GM12864 (cell line): Measurements from ENCODE around the gene PARVG.

Experiments
- DNase-seq: peaks from one replicate; pipeline ENCODE4 v3.0.0-alpha.2; 2011; ENCODE audit warnings: low read depth
- H3K4me3 ChIP-seq: 2 replicates; pipeline ENCODE4 v1.5.1; 2011; ENCODE audit warnings: mild to moderate bottlenecking, low read depth, low read length, control low read depth
- CTCF ChIP-seq: IDR thresholded peaks from 2 replicates; pipeline ENCODE4 v1.5.1; 2011; ENCODE audit warnings: low read depth, mild to moderate bottlenecking, moderate library complexity, low read length, control low read depth, inconsistent platforms; ENCODE audit errors: missing control alignments

PARVG gene

GRCh38 chr22:44136786-44137185 is 43.9 kb upstream of the PARVG start:
- no peak for DNase-seq
- no peak for TF ChIP-seq CTCF
- H3K4me3 ChIP-seq: no peak overlapping the region

GRCh38 chr22:44137415-44137814 is 43.3 kb upstream of the PARVG start:
- H3K4me3 ChIP-seq: no peak overlapping the region
- TF ChIP-seq CTCF: no peak

GRCh38 chr22:44139773-44140172 is 41.0 kb upstream of the PARVG start:
- no peak for DNase-seq
- no peak overlapping the region for H3K4me3 ChIP-seq
- TF ChIP-seq CTCF: no peak

More at GRCh38 chr22:44137415-44137814, 43.3 kb upstream of the PARVG start:
- no peak for DNase-seq

GRCh38 chr22:44142421-44143104 is 38.2 kb upstream of the PARVG start:
- H3K4me3 ChIP-seq: no peak overlapping the region
- no peak for DNase-seq
- no peak for TF ChIP-seq CTCF

- no peak for TF ChIP-seq CTCF
- DNase-seq: no peak
- no peak overlapping the region for H3K4me3 ChIP-seq
Observed at GRCh38 chr22:44143105-44143474, 37.6 kb upstream of the PARVG start.

- no peak overlapping the region for H3K4me3 ChIP-seq
- no peak for DNase-seq
- TF ChIP-seq CTCF: no peak
Observed at GRCh38 chr22:44143579-44143978, 37.1 kb upstream of the PARVG start.

GRCh38 chr22:44144046-44144569 is 36.6 kb upstream of the PARVG start:
- no peak overlapping the region for H3K4me3 ChIP-seq
- TF ChIP-seq CTCF: no peak
- no peak for DNase-seq
